ENCODE data around the gene ZNF451.

Gene ZNF451

DNA sequence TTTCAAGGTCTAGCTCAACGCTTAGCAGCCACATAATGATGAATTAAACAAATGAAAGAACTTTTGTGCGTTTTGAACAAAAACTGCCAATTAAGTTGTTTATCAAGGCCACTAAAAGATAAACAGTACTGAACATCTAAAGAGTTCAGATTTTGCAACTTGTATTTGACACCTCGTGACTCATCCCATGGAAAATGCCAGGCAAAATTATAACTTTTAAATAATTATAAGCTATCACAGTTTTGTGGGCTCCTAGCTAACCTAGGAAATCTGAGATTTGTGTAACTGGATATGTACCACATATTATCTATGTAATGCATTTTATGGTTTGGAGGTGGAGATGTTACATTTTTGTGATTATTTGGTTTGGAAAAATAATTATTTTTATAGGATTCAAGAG lies 72.5 kb downstream of the ZNF451 start:
- no peak for DNase-seq

GRCh38 chr6:57163956-57164355 lies 74.0 kb downstream of the ZNF451 start:
- no peak for DNase-seq

GRCh38 chr6:57165080-57165479 lies 75.1 kb downstream of the ZNF451 start:
- no peak for DNase-seq

DNA sequence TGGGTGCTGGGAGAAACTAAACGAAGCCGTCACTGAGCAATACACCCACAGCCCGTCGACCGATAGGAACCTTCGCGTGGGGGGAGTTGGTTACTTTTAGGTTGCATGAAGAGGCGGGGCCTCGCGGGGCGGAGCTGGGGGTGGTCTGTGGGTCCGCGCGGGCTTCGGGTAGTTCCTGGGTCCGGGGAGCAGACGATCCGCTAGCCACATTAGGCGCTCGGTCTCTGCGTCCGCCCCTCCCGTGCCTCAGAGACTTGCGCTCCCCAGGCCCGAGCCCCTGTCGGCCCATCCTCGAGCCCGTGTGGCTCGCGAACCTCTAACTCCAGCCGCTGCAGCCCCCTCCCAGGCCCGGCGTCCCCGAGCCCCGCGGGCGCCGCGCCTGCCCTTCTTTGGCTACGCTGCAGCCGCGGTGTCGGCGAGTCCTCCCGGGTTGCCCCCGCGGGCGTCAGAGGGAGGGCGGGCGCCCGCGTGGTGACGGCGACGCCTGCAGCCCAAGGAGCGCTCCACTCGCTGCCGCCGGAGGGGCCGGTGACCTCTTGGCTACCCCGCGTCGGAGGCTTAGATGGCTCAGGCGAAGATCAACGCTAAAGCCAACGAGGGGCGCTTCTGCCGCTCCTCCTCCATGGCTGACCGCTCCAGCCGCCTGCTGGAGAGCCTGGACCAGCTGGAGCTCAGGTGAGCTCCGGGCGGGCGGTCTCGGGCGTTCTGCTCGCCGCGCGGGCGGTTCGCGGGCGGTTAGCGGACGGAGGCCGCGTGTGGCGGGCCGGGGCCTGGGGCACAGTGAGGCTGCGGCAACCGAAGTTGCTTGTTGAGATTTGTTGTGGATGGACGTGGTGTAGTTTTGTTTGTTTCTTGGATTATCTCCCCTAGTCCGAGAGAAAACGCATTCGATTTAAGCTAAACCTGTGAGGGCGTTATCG lies 82.4 kb downstream of the ZNF451 start, which contains the start of gene BAG2:
Gene BAG2, plus strand, starts transcription at position 191 of the 920 bp plus-strand sequence. Its CDS starts 372 bp downstream, at position 563.
- peak; percentile 26 to 71 for DNase-seq

DNA sequence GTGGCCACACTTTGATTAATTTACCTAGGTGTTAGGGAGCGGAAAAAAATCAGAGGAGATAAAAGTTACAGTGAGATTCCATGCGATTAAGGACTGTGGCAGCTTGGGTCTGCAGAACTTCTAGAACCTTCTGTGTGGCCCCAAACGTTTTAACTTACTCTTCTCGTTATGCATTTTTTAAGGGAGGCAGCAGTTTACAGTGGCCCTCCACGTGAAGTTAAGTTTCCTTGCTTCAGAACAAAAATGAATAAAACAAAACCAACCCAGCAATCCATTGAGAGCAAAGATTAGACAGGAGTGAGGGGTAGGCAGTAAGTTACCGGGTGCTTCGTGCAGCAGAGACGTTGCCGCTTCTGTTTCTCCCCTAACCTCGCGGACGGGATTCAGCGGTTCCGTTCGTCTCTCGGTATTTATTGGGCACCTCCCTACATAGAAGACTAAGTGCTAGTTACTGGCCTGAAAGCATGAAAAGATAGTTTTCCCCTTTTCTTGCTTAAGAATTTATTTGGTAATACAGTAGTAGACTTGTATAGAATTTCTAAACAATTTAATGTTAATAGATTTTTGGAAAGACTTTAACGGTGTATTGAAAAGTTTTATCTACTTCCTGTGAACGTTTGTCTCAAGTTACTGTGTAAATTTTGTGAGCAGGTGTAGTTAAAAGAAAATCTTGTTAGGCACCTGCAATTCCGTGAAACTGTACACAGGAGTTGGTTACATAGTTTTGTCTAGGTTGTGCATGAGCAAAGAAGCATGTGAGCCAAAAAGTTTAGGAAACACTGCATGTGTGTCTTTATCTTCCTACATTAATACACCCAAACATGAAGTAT lies 83.3 kb downstream of the ZNF451 start:
- DNase-seq, result no peak

DNA sequence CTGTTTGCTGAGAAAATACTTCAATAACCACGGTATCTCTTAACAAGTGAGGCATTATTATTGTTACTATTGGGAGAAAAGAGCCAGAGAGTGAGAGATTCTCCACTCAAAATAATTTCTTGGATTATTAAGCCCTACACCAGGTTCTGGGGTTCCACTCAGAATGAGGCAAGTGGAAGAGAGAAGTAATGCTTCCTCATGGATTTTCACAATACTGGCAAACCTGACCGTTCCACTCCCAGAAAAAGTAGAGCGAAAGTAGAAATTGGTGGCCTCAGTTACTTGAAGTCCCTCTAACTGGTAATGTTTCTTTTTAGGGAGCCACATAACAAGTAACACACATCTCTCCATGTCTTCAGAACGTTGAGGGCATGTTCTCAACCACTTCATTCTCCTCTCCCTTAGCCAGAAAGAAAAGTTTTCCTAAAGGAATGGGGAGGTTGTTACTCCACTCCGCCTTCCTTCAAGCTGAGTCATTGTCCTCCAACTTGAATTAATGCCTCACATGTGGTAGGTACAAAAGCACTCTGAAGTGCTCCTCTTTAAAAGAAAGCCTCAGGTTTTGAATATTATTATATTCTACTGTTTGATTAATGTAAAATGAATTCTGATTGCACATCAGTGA lies 84.0 kb downstream of the ZNF451 start:
- no peak for DNase-seq

GRCh38 chr6:57174511-57174907 lies 84.5 kb downstream of the ZNF451 start:
- DNase-seq, result no peak

- no peak for DNase-seq
These were observed 87.7 kb downstream of the ZNF451 start for GRCh38 chr6:57177545-57178265.

DNA sequence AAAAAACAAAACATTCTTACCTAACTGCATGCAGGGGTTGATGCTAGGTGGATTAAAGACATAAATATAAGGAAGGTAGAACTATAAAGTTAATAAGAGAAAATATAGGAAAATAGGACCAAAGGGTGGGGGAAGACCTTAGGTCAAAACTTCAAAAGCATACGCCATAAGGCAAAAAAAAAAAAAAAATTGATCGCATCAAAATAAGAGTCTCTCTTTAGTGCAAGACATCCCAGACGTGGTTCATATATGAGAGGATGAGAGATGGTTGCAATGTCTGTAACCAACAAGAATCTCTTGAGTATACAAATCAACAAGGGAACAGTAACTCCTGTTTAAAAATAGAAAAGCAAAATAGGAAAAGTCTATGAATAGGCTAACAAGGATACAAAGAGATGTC lies 90.6 kb downstream of the ZNF451 start:
- DNase-seq, result no peak

DNA sequence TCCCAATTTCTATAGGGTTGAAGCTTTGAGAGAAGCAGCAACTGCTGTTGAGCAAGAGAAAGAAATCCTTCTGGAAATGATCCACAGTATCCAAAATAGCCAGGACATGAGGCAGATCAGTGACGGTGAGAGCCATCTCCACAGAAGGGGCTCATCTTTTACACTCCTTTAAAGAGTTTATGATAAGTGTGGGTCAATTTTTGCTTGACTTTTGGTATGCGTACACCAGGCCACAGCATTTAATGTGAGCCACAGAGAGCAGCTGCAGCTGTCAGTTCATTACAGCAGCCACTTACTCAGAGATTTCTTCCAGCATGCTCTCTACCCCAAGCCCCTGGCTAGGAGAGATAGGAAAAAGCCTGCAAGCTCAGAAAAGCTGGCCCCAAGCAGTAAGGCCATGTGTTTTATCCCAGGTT lies 92.0 kb downstream of the ZNF451 start:
- no peak for DNase-seq

DNA sequence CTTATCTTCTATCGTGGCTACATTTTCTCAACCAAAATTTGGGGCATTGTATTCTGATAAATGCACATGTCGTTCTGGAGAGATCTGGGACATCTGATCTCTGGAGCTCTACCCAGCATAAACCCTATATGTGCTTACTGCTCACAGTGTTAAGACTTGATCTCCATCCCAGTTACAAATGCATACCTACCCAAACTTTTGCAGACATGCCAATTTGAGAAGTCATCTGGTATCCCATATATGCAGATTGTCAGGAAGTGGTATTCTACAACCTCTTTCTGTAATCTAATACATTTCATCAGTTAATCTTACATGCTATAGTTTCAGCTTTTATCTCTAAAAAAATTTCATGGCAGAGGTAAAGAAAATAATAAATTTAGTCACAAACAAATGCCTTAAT lies 93.3 kb downstream of the ZNF451 start:
- DNase-seq, result no peak

- peak in 1 of 2 experiments; percentile 36 for DNase-seq
These were observed 100.2 kb downstream of the ZNF451 start for GRCh38 chr6:57190140-57190539.

DNA sequence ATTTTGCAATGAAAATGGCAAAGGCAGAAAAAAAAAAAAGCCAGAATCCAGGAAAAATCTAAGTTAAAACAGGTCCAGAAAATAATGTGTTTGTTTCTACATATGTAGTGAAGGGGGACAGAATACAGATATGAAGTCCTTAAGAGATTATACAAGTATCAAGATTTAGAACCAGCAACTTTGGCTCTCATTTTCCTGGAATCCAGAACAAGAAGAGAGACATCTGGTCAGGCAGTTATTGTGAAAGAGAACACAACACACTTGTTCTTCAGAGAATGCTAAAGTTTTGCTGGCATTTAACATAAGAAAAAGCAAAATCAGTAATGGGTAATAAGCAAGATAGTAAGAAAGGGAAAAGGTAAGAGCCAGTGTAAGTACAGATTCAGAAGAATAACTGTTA lies 103.2 kb downstream of the ZNF451 start:
- DNase-seq, result no peak

GRCh38 chr6:57195457-57195856 lies 105.5 kb downstream of the ZNF451 start:
- no peak for DNase-seq

DNA sequence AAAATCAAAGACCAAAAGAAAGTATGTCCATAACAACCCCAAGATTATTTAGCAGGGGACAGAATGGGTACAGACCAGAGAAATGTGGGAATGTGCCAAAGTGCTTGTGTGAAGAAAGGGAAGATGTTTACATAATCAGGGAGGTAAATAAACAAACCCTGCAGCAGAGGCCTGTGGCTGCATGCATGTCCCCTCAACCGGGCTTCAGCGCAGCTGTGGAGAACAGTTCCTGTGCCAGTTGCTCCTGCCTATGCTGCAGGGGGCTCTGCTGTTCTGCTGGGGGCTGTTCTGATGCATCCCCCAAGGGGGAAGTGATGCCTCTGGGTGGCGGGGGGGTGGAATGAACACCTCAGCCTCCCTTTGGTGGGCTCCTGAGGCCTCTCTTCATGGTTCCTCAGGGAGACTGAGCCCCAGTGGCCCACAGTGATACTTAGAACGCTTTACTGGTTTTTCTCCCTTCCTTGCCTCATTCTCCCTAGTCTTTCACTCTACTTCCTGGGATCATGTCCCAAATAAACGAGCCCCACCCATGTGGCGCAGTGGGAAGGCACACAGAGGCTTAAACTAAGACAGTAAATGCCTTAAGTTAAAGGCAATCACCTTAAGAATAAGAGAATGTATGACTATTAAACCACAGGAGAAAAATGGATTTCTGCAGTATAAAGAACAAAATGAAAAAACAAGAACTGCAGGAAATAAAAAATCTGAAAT lies 109.1 kb downstream of the ZNF451 start:
- no peak for DNase-seq

DNA sequence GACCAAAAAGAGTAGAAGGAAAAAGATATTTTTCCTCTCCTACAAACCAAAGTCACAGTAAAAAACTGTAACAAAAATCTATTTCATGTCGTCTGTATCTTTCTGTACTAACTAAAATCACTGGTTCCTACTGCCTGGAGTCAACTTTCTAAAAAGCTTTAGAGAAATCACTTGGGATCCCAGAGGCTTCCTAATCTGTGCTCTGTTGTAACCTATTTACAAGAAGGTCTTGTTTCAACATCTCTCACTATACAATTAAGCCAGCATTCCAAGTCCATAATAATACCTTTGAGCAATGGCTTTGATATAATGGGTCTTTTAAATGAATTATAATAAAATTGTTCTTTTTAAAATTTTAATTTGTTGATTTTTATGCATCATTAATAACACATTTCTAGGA lies 111.7 kb downstream of the ZNF451 start:
- DNase-seq, result no peak

- no peak for DNase-seq
These were observed 115.8 kb downstream of the ZNF451 start for GRCh38 chr6:57205550-57206328.

GRCh38 chr6:57207141-57207540 lies 117.2 kb downstream of the ZNF451 start:
- no peak for DNase-seq

DNA sequence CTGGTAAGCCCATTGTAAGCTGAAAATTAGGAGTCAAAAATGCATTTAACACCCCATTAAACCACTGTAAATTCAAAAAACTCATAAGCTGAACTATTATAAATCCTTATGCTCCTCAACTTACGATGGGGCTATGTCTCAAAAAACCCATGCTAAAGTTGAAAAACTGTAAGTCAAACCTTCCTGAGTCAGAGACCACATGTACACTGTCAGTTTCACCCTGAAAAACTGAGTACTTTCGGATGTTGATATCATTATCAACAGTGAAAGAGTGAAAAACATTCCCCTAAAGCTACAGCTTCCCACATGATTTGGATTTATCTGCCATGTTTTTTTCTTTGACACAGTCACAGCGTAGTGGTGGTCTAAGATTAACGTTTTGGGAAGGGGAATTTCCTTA lies 117.9 kb downstream of the ZNF451 start:
- no peak for DNase-seq

GRCh38 chr6:57209030-57209429 lies 119.0 kb downstream of the ZNF451 start:
- no peak for DNase-seq

DNA sequence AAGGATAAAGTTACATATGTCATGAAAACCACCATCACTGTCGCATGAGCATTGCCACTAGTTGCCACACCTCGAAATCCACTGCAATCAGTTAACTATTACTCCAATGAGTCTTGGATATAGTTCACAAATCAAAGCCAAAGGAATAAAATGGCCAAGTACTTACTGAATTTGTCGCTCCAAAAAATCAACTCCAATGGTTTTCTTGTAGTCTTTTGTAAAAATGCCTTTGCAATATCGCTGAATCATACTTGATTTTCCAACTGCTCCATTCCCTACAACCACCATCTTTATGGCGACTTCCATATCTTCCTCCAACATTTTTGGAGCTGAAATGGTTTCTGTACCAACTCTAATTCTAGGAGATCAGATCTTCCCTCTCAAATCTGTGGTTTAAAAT lies 120.1 kb downstream of the ZNF451 start:
- DNase-seq, result no peak
